ENCODE measurements around the gene ATAD3B.
"Not testable (repeated sequence)": the region's sequence is repeated elsewhere in the genome, so short reads cannot be mapped to it uniquely, and the experiment has no call there.

Gene ATAD3B

GRCh38 chr1:1452365-1452739 lies 19.2 kb upstream of the ATAD3B start:
- not testable (repeated sequence) for DNase-seq

DNA sequence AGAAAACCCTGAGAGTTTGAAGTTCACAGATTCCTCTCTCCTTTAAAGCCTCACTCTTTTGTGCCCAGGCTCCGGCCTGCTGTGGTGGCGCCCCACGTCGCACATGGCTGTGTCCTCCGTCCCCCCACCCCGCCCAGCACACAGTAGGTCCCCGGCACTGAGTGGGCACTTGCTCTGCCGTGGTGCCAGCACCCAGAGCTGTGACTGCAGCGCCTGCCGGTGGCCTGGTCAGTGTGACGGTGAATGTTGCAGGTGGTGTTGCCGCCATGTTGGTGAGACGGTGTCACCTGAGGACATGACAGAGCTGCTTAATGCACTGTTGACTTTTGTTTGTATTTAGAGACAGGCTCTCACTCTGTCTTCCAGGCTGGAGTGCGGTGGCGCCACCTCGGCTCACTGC lies 18.7 kb upstream of the ATAD3B start:
- no peak for DNase-seq

- DNase-seq, result not testable (repeated sequence)
These were observed 17.1 kb upstream of the ATAD3B start for GRCh38 chr1:1454286-1455056.

GRCh38 chr1:1455366-1455884 lies 16.1 kb upstream of the ATAD3B start:
- DNase-seq, result no peak

DNA sequence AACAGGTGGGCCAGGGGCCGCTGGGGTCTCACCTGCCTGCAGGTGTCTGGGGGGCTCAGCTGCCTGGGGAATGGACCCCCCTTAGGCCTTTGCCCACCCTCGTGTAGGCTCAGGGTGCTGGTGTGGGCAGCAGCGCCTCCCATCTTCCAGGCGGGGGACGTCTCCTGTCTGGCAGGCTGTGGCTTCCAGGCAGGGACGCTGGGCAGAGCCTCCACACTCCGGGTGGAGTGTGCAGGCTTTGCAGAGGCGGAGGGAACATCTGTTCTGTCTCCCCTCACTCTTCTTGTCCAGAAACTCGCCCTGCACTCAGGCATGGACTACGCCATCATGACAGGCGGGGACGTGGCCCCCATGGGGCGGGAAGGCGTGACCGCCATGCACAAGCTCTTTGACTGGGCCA lies 15.6 kb upstream of the ATAD3B start:
- not testable (repeated sequence) for DNase-seq

GRCh38 chr1:1456683-1457255 lies 14.8 kb upstream of the ATAD3B start:
- not testable (repeated sequence) for DNase-seq

DNA sequence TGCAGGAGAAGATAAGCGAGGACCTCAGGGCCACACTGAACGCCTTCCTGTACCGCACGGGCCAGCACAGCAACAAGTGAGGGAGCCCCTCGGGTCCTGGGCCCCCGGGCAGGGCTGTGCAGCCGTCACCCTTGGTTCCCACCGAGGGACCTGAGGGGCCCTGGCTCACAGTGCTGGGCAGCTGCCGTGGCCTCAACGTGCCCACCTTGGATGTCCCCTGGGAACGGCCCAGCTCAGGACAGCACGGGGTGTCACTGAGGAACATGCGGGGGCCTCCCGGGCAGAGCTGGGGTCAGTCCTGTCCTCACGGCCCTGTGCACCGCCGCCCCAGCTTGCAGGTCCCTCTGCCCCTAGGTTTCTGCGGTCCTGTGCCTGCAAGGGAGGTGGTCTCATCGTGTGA lies 12.4 kb upstream of the ATAD3B start:
- not testable (repeated sequence) for DNase-seq

GRCh38 chr1:1459711-1460110 lies 11.9 kb upstream of the ATAD3B start:
- not testable (repeated sequence) for DNase-seq

- no peak for DNase-seq
These were observed 10.9 kb upstream of the ATAD3B start for GRCh38 chr1:1460540-1461130.

GRCh38 chr1:1461721-1462317 lies 9.7 kb upstream of the ATAD3B start:
- DNase-seq, result no peak

- DNase-seq, result peak; percentile 34
These were observed 9.1 kb upstream of the ATAD3B start for GRCh38 chr1:1462318-1462966.

DNA sequence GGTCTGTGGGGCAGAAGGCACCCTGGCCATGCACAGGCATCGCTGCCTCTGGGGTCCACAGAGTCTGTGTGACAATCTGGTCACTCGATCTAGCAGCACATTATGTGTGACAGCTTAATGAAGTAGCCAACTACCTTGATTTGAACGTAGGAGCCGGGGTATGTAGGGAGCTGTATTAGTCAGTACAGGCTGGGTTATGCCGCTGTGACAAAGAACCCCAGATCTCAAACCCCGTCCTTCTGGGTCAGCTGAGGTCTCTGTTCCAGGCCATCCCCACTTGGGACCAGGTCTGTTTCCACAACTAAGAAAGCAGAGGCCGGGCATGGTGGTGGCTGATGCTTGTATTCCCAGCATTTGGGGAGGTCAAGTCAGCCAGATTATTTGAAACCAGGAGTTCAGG lies 8.3 kb upstream of the ATAD3B start:
- no peak for DNase-seq

- DNase-seq, result not testable (repeated sequence)
These were observed 3.2 kb upstream of the ATAD3B start for GRCh38 chr1:1468196-1468985.

- DNase-seq, result no peak
These were observed 758 bp upstream of the ATAD3B start for GRCh38 chr1:1470626-1471388.

- DNase-seq, result not testable (repeated sequence)
These were observed 700 bp downstream of the ATAD3B start for GRCh38 chr1:1472053-1472876.

DNA sequence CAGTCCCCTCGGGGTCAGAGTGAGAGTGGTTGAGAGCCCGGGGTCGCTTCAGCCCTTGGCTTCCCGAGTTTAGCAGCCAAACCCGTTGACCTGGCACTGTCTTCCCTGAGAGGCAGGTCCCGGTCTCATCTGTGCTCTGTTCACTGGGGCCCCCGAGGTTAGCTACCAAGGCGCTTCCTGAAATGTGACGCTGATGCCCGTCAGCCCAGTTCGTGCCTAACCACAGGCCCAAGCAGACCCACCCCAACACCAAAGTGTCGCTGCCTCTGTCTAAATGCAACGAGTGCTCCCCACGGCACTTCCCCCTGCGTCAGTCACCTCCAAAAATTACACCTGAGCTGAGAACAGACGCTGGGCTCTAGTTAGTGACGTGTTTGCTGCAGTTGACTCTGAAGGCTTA lies 4.4 kb downstream of the ATAD3B start:
- DNase-seq, result not testable (repeated sequence)

DNA sequence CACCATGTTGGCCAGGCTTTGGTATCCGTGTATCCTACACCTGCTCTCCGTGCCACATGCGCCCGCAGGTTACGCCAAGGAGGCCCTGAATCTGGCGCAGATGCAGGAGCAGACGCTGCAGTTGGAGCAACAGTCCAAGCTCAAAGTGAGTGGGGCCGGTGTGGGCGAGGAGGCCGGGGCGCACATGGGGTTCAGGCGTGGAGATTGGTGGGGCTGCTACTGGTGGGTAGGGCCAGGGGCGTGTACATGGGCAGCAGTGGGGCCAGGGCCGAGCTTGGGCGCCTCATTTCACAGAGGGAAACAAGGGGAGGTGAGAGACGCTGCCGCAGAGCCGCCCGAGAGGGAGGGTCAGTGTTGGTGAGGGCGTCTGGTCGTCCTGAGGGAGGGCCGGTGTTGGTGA lies 5.6 kb downstream of the ATAD3B start:
- DNase-seq, result no peak

GRCh38 chr1:1479547-1480487 lies 8.3 kb downstream of the ATAD3B start:
- DNase-seq, result no peak

DNA sequence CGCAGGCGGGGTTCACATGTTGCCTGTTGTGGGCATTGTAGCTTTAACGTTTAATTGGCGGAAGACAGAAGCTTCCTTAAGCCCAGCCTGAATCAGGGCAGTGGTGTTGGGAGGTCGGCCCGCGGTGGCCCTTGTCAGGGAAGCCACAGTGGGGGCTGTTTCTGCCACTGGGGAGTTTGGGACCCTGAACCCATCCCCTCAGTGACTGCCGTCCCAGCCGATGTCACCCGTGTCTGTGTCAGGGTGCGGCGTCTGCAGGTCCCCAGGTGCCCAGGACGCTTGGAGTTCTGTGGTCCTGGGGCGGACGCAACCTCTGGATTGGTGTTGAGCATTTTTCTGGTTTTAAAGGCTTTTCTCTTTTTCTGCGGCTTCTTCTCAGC lies 8.9 kb downstream of the ATAD3B start:
- DNase-seq, result not testable (repeated sequence)
